Activated CD8-positive, alpha-beta memory T cell treated with anti-CD3 and anti-CD28 coated beads, Interleukin-2, amount 10 ng/mL, durations not matched to agents 7 days and 5 days (primary cell): Measurements from ENCODE around the gene PRAMEF1. TPM values are rescaled to one million over a fixed set of nuclear protein-coding genes. Genes with fewer than 3 reads are reported as not detected.
"Not testable (repeated sequence)": the region's sequence is repeated elsewhere in the genome, so short reads cannot be mapped to it uniquely, and the experiment has no call there.

Experiments
- ATAC-seq: fragments of 150-1000 bp; cut with Tn5 transposase; one replicate; pipeline ENCODE4 v1.10.0; 2021; ENCODE audit warnings: moderate library complexity
- CTCF ChIA-PET: fragments of 350-600 bp; sonication (Branson Sonifier 250); formaldehyde crosslinking; loops from one replicate; lab custom pipeline; 2021; ENCODE audit warnings: antibody characterized with exemption; lab: Charles Lee
- DNase-seq: peaks from one replicate; pipeline ENCODE4 v3.0.0-alpha.2; 2020
- H3K27ac Mint-ChIP-seq: one replicate; pipeline ENCODE4 v1.8.0; 2021; ENCODE audit warnings: mild to moderate bottlenecking, mixed read lengths
- H3K27me3 Mint-ChIP-seq: one replicate; pipeline ENCODE4 v1.8.0; 2021; ENCODE audit warnings: mixed read lengths
- H3K36me3 Mint-ChIP-seq: one replicate; pipeline ENCODE4 v1.8.0; 2021; ENCODE audit warnings: mild to moderate bottlenecking, mixed read lengths
- H3K4me1 Mint-ChIP-seq: one replicate; pipeline ENCODE4 v1.8.0; 2021; ENCODE audit warnings: mixed read lengths
- H3K4me3 Mint-ChIP-seq: one replicate; pipeline ENCODE4 v1.8.0; 2021; ENCODE audit warnings: mild to moderate bottlenecking, moderate library complexity, mixed read lengths
- H3K9me3 Mint-ChIP-seq: one replicate; pipeline ENCODE4 v1.8.0; 2022; ENCODE audit warnings: low read depth, mixed read lengths
- total RNA-seq, 2 experiments: library from RNA; stranded (reverse); gene quantifications; one replicate each; pipeline ENCODE4 v1.2.3, GENCODE V29; 2021

PRAMEF1 gene, protein sequence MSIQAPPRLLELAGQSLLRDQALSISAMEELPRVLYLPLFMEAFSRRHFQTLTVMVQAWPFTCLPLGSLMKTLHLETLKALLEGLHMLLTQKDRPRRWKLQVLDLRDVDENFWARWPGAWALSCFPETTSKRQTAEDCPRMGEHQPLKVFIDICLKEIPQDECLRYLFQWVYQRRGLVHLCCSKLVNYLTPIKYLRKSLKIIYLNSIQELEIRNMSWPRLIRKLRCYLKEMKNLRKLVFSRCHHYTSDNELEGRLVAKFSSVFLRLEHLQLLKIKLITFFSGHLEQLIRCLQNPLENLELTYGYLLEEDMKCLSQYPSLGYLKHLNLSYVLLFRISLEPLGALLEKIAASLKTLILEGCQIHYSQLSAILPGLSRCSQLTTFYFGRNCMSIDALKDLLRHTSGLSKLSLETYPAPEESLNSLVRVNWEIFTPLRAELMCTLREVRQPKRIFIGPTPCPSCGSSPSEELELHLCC
- total RNA-seq: not detected

DNA sequence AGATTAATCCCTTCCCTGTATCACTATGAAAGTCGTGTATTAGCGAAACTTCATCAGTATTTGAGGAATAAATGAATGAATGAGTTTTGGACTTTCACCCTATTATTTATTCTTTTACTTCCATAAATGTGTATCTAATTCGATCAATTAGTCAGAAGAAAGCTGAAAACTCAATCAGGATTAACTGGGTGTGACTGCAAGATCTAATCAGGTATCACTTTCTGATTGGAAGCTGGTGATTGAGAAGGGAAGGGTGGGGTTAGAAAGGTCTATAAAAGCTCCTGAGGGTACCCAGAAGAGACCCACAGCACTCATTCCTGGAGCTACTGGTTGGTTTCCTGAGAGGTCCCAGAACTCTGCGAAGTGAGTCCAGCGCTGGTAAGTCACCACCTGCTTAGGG is at the start of gene PRAMEF1:
Gene PRAMEF1 (plus strand): TSS at position 301 of the 400 bp plus-strand sequence. CDS start 1,831 bp downstream, outside the sequence.
- H3K27ac Mint-ChIP-seq, H3K36me3 Mint-ChIP-seq: not testable (repeated sequence)

DNA sequence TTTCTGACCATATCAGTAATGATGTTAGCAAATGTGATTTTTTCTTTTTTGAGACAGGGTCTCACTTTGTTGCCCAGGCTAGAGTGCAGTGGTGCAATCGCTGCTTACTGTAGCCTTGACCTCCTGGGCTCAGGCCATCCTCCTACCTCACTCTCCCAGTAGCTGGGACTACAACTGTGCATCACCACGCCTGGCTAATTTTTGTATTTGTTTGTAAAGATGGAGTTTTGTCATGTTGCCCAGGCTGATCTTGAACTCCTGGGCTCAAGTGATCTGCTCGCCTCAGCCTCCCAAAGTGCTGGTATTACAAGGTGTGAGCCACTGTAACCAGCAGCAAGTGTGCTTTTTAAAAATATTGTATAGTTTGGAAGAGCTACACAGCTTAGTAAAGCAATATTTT is 49.3 kb upstream of the PRAMEF1 start:
- H3K36me3 Mint-ChIP-seq: no peaks in the 10 kb centered on the region
- no peak overlapping the region for H3K27ac Mint-ChIP-seq
- H3K9me3 Mint-ChIP-seq: no peaks in the 10 kb centered on the region
- DNase-seq (no peak), ATAC-seq (no peak)
- peaks cover 9% of the 10 kb centered on the region for H3K4me1 Mint-ChIP-seq
- H3K4me3 Mint-ChIP-seq: no peak overlapping the region
- CTCF ChIA-PET: no interaction called here
- peaks cover 30% of the 10 kb centered on the region for H3K27me3 Mint-ChIP-seq

More for the DNA sequence above, at the start of gene PRAMEF1:
- DNase-seq, H3K27me3 Mint-ChIP-seq, CTCF ChIA-PET, H3K9me3 Mint-ChIP-seq, H3K4me1 Mint-ChIP-seq, H3K4me3 Mint-ChIP-seq, ATAC-seq: not testable (repeated sequence)

DNA sequence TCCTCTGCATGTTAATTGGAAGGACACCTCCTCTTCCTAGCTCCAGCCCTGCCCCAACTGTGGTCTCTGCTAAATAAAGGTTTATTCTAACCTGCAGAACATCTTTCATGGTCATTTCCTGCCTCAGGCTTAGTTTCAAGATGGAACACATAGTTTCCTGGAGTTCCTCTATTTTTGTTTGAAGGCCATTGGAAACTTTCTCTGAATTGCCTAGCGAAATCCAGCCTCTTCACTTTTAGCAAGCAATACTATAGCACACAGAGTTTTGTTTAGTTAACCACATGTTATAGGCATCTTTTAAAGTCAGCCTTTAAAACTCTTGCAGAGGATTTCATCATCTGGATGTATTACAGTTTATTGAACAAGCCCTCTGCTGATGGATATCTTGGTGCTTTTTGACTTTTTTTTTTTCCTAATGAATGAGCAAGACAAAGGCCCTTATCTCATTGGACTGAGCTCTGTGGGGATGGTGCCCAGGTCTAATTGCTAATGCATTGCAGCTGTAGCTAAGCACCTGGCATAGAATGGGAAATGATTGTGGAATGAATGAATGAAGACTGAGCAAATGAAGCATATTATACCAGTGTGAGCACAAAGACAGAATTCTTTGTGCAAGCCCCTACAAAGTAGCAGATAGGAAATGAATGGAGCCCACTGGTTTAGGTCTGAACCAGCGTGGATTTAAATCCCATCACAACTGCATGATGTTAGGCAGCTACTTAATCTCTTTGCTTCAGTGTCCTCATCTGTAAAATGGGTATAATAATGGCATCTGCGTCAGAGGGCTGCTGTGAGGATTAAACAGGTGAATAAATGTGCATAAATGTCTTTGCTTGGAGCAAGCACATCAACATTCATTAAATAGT is 45.8 kb upstream of the PRAMEF1 start:
- no peak overlapping the region for H3K4me3 Mint-ChIP-seq
- ATAC-seq (no peak), DNase-seq (no peak)
- H3K4me1 Mint-ChIP-seq: peaks cover 9% of the 10 kb centered on the region
- no peak overlapping the region for H3K27ac Mint-ChIP-seq
- CTCF ChIA-PET: no interaction called here
- H3K27me3 Mint-ChIP-seq: peaks cover 26% of the 10 kb centered on the region
- H3K9me3 Mint-ChIP-seq: peaks cover 16% of the 10 kb centered on the region
- no peaks in the 10 kb centered on the region for H3K36me3 Mint-ChIP-seq

DNA sequence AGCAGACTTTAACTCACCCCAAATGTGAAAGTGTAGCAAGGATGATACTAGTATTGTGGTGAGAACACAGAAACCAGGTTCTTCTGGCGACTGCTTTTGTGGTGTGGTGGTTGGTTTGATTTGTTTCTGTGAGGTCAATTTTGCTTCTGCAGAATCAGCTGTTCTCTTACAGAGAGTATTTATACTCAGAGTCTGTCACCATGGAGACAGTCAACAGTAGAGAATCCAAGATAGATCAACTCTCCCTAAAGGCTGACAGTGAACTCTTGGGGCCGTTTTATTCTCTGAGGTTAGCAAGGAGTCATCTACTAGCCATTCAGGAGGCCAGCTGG is 45.2 kb upstream of the PRAMEF1 start, which contains the start of gene CFAP107:
Gene CFAP107 (plus strand): TSS at position 209 of the 332 bp plus-strand sequence. CDS start 231 bp downstream, outside the sequence.
- Mint-ChIP-seq H3K9me3 (peaks cover 21% of the 10 kb centered on the region), H3K27ac (no peak within 1 kb of the TSS), H3K4me1 (peaks cover 9% of the 10 kb centered on the region), H3K4me3 (no peak within 1 kb of the TSS), H3K27me3 (peaks cover 29% of the 10 kb centered on the region), H3K36me3 (no peaks in the 10 kb centered on the region)
- no peak for ATAC-seq
- DNase-seq: no peak
- CTCF ChIA-PET: no interaction called here

DNA sequence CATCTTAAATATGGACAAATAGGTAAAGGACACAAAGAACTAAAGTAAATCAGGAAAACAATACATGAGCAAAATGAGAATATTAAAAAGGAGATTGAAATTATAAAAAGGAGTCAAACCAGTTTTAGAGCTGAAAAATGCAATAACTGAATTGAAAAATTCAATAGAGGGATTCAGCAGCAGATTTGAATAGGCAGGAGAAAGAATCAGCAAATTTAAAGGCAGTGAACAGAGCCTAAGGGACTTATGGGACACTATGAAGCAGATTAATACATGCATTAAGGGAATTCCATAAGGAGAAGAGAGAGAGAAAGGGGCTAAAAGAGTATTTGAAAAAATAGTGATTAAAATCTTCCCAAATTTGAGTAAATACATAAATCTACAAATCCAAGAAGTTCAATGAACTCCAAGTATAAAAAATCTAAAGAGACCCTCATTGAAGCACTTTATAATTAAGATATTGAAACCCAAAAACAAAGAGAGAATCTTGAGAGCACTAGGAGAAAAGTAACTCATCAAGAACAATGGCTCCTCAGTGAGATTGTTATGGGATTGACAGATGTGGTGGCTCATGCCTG is 42.3 kb upstream of the PRAMEF1 start:
- Mint-ChIP-seq H3K9me3 (peaks cover 21% of the 10 kb centered on the region), H3K27me3 (peaks cover 34% of the 10 kb centered on the region), H3K27ac (no peak overlapping the region), H3K4me3 (no peak overlapping the region), H3K36me3 (no peaks in the 10 kb centered on the region), H3K4me1 (peaks cover 9% of the 10 kb centered on the region)
- CTCF ChIA-PET: no interaction called here
- no peak for ATAC-seq
- DNase-seq: no peak

DNA sequence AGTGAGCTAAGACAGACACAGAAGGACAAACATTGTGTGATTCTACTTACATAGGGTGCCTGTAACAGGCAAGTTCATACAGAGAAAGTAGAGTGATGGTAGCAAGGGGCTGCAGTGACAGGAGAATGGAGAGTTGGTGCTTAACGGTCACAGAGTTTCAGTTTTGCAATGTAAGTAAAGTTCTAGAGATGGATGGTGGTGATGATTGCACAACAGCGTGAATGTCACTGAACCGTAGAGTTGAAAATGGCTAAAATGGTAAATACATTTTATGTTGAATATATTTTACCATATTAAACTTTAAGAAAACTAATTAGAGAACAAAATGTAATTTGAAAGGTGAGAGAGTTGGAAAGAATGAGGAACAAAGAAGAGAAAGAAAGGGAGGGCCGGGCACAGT is 36.5 kb upstream of the PRAMEF1 start:
- peaks cover 7% of the 10 kb centered on the region for H3K9me3 Mint-ChIP-seq
- no peak overlapping the region for H3K27ac Mint-ChIP-seq
- CTCF ChIA-PET: no interaction called here
- ATAC-seq (no peak), DNase-seq (no peak)
- H3K4me3 Mint-ChIP-seq: no peak overlapping the region
- H3K27me3 Mint-ChIP-seq: peaks cover 20% of the 10 kb centered on the region
- no peaks in the 10 kb centered on the region for H3K36me3 Mint-ChIP-seq
- H3K4me1 Mint-ChIP-seq: no peaks in the 10 kb centered on the region

DNA sequence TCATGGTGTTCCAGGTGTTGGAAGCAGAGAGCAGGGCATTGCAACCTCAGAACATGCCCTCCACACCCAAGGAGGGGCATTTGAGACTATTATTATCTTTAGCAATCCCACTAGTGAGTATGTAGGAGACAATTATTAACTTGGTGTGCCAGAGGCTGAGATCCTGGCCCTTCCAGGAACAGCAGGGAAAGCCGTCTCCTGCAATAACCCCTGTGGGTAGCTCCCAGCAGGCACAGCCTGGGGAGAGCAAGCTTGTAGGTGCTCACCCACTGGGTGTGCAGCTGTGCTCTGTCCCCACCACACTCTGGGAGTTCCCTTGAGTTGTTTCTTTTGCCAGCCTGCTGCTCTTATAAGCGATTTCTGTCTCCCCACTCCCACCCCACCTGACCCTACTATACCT is 34.9 kb upstream of the PRAMEF1 start:
- Mint-ChIP-seq H3K27ac (no peak overlapping the region), H3K36me3 (no peaks in the 10 kb centered on the region), H3K27me3 (peaks cover 14% of the 10 kb centered on the region), H3K4me3 (no peak overlapping the region), H3K9me3 (no peaks in the 10 kb centered on the region), H3K4me1 (no peaks in the 10 kb centered on the region)
- DNase-seq (no peak), ATAC-seq (no peak)
- CTCF ChIA-PET: no interaction called here

DNA sequence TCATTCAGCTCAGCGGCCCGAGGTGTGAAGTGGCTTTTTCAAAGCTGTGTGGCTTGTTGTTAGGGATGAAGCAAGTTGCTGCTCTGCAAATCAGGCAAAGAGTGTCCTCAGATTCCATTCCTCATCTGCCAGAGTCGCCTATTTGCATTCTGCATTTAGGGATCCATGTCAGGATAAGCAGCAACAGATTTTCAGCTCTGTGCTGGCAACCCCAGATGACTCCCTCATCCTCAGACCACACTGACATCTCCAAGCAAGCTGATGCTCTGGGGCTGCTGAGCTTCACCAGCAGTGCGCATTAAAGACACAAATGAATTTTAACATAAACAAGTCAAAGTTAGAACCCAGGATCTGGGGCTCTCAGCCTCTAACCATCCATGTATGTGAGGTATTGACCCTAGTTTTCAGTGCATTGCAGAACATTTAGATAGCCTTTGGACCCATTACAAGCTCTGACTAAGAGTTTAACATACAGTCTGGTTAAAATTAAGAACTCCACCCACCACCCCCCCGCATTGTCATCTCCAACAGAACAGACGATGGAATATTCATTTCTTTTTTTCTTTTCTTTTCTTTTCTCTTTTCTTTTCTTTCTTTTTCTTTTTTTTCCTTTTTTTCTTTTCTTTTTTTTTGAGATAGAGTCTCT is 34.3 kb upstream of the PRAMEF1 start:
- H3K4me3 Mint-ChIP-seq: no peak overlapping the region
- no peaks in the 10 kb centered on the region for H3K4me1 Mint-ChIP-seq
- DNase-seq: no peak
- H3K27ac Mint-ChIP-seq: no peak overlapping the region
- H3K36me3 Mint-ChIP-seq: no peaks in the 10 kb centered on the region
- peaks cover 14% of the 10 kb centered on the region for H3K27me3 Mint-ChIP-seq
- H3K9me3 Mint-ChIP-seq: no peaks in the 10 kb centered on the region
- CTCF ChIA-PET: no interaction called here
- no peak for ATAC-seq

DNA sequence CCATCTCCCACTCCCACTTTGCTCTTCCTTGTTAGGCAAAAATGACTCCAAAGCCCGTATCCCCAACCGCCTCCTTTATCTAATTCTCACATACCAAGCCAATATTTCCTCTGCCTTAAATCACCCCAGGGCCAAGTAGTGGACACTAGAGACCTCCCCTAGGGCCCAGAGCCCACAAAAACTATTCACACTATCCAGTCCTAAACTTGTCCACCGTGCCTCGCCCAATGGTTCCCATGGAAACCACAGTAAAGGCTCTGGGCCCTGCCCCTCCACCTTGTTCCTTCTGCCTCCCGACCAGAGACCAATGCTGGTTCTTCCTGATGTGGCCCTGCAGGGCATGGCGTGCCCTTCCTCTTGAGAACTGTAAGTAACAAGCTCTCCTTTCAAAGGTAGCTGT is 33.4 kb upstream of the PRAMEF1 start:
- no peak for ATAC-seq
- Mint-ChIP-seq H3K27ac (no peak overlapping the region), H3K27me3 (peaks cover 14% of the 10 kb centered on the region)

DNA sequence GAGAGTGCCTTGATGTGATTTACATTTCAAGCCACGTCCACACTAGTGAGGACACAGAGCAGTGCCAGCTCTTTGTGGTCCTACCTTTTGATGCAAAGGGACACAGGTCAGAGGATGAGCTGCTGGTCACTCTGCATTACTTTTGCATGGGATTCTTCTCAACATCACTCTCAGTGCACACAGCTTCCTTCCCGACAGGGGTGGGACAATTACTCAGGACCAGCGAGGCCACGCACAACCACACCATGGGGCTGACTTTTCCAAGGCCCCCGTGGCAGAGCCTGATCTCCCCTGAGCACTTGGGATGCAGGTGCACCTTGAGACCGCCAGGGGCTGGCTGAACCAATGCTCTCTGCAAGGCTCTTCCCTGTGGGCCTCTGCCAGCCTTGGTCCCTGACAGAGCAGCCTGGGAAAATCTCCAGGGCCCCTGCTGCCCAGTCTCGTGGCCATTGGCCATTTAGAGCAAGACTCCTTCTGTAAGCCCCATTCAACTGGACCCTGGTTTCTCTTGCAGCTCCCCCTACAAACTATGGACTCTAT is 30.9 kb upstream of the PRAMEF1 start:
- Mint-ChIP-seq H3K27me3 (peaks cover 7% of the 10 kb centered on the region), H3K36me3 (no peaks in the 10 kb centered on the region), H3K4me1 (no peaks in the 10 kb centered on the region), H3K4me3 (no peak overlapping the region), H3K27ac (no peak overlapping the region), H3K9me3 (no peaks in the 10 kb centered on the region)
- DNase-seq (no peak), ATAC-seq (no peak)
- CTCF ChIA-PET: no interaction called here

More for the DNA sequence above, 33.4 kb upstream of the PRAMEF1 start:
- Mint-ChIP-seq H3K4me1 (no peaks in the 10 kb centered on the region), H3K4me3 (no peak overlapping the region), H3K9me3 (no peaks in the 10 kb centered on the region), H3K36me3 (no peaks in the 10 kb centered on the region)
- no peak for DNase-seq
- CTCF ChIA-PET: no interaction called here

DNA sequence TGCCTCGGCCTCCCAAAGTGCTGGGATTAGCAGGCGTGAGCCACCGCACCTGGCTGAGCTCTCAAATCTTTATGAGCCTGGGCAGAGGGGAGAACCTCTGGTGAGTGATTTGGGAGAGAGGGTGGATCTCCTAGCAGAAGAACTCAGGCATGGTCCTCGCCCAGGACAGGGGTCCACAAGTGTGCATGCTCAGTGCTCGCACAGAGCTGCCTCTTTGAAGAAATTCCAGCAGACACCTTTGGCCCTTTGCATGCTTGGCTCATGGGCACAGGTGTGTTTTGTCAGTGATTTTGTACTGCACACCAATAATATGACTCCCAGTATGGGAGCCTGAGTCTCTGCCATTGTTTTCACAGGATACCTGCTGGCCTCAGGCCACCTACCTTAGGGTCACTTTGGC is 29.4 kb upstream of the PRAMEF1 start:
- Mint-ChIP-seq H3K9me3 (no peaks in the 10 kb centered on the region), H3K27me3 (peaks cover 11% of the 10 kb centered on the region), H3K27ac (no peak overlapping the region), H3K4me1 (no peaks in the 10 kb centered on the region), H3K4me3 (no peak overlapping the region), H3K36me3 (no peaks in the 10 kb centered on the region)
- no peak for ATAC-seq
- DNase-seq: no peak
- CTCF ChIA-PET: no interaction called here

DNA sequence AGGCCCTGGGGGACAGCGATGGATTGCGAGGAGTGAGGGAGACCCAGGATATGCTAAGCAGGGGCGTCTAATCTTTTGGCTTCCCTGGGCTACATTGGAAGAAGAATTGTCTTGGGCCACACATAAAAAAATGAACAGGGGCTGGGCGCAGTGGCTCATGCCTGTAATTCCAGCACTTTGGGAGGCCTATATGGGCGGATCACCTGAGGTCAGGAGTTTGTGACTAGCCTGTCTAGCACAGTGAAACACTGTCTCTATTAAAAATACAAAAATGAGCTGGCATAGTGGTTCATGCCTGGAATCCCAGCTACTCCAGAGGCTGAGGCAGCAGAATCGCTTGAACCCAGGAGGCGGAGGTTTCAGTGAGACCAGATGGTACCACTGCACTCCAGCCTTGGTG is 28.4 kb upstream of the PRAMEF1 start:
- DNase-seq: no peak

DNA sequence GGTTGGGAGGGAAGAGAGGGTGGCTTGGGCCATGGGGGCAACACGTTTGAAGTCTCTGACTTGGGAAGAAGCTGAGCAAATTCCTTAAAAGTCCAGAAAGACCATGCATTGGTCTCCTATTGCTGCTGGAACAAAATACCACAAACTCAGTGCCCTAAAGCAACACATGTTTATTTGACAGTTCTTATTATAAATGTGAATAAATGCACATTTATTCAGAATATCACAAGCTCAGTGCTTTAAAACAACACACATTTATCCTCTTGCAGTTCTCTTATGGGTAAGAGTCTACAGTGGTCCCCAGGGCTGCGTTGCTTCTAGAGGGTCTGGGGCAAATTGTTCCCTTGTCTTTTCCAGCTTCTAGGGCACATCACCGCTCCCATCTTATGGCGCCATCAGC is 27.7 kb upstream of the PRAMEF1 start:
- Mint-ChIP-seq H3K27ac (no peak overlapping the region), H3K4me3 (no peak overlapping the region), H3K27me3 (peaks cover 21% of the 10 kb centered on the region), H3K36me3 (no peaks in the 10 kb centered on the region), H3K4me1 (no peaks in the 10 kb centered on the region), H3K9me3 (no peaks in the 10 kb centered on the region)
- CTCF ChIA-PET: no interaction called here
- no peak for ATAC-seq
- DNase-seq: no peak

More for the DNA sequence above, 28.4 kb upstream of the PRAMEF1 start:
- ATAC-seq: no peak
- H3K9me3 Mint-ChIP-seq: no peaks in the 10 kb centered on the region
- H3K4me1 Mint-ChIP-seq: no peaks in the 10 kb centered on the region
- CTCF ChIA-PET: no interaction called here
- no peak overlapping the region for H3K27ac Mint-ChIP-seq
- H3K4me3 Mint-ChIP-seq: no peak overlapping the region
- H3K36me3 Mint-ChIP-seq: no peaks in the 10 kb centered on the region
- H3K27me3 Mint-ChIP-seq: peaks cover 17% of the 10 kb centered on the region
